Medulla oblongata (tissue), 1 donor: ENCODE data around the gene CCNG2.
"Not testable (repeated sequence)": the region's sequence is repeated elsewhere in the genome, so short reads cannot be mapped to it uniquely, and the experiment has no call there.

ENCODE experiments used
- DNase-seq: peaks from one replicate; pipeline ENCODE4 v3.0.0-alpha.2; 2015; ENCODE audit errors: extremely low spot score

The CCNG2 gene

DNA sequence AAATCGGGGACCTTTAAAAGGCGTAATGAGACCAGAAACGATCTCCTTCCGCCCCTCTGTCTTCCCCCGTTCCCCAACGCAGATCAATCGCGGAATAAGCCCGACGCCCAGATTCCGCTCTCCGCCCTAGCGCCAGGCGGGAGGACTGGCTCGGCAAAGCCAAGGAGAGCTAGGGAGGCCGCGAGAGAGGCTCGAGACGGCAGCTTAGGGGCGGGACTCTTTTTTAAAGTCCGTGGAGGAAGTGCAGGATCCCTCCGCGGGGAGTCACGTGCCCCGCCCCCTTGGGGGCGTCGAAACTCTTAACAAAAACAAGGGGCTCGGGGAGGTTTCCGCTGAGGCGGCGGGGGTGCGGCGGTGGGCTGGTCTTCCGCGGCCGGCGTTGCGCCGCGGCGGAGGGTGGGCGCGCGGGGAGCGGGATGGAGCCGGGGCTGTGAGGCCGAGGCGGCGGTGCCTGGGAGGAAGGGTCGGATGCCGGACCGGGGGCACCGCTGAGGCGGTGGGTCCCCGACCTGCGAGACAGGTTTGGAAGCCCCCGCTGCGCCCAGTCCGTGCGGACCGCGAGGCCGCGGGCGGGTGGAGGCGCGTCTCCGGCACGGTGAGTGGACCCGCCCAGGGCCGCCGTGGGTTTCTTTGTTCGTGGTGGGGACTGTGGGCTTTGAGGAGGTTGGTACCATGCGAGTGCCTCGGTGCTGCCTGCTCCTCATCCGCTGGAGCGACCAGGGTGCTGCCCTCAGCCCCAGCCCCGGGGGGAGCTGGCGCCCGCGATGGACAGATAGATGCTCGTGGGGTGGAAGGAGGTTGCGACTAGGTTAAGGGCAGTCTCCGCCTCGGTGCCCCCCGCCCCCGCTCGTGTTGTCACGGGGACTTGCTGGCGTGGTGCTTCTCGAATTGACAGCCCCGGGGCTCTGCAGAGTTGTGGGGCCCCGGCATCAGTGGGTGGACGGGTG, at the start of gene CCNG2:
Gene CCNG2, plus strand, starts transcription at position 296 of the 947 bp plus-strand sequence. CDS start 1,326 bp downstream, outside the sequence.
- no peak for DNase-seq

GRCh38 chr4:77110730-77111129, 46.3 kb upstream of the CCNG2 start:
- no peak for DNase-seq

- DNase-seq: no peak
These were observed 43.9 kb upstream of the CCNG2 start for GRCh38 chr4:77113069-77113468.

- DNase-seq: no peak
These were observed 39.3 kb upstream of the CCNG2 start for GRCh38 chr4:77117721-77118120.

GRCh38 chr4:77120886-77121508, 36.0 kb upstream of the CCNG2 start:
- no peak for DNase-seq

DNA sequence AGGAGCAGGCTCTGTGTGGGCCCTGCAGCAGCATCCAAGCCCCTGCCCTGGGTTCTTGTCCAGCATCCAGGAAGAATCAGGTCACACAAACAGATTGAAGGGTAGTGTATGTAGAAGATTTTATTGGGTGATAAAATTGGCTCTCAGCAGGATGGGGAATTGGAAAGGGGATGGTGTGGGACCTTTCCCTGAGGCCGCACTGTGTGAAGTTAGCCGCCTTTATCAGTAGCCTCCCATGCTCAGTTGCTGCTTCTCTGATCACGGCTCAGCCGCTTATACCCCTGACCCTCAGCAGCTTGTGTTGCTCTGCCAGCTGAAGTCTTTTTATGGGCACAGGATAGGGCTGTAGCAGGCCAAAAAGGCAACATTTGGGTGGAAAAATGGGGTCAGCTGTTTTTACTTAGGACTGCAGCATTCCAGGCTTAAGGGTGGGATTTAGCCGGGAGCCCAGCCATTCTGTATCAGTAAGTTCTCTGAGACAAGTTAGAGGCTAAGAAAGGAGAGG, 35.2 kb upstream of the CCNG2 start:
- no peak for DNase-seq

DNA sequence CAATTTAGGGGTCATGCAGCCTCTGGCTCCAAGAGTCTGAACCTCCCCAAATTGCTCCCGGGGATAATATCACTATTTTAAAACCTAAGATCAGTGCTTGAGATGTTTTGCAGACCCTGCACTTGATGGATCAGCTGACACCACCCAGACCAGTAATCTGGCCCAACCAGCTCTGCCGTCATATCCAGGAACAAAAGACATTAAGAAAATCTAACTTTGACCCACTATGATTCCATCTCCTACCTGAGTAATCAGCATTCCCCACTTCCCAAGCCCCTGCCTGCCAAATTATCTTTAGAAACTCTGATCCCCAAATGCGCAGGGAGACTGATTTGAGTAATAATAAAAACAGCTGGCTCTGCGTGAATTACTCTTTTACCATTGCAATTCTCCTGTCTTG, 34.4 kb upstream of the CCNG2 start:
- no peak for DNase-seq

- DNase-seq: peak; percentile 50
These were observed 33.6 kb upstream of the CCNG2 start for GRCh38 chr4:77123411-77123810.

DNA sequence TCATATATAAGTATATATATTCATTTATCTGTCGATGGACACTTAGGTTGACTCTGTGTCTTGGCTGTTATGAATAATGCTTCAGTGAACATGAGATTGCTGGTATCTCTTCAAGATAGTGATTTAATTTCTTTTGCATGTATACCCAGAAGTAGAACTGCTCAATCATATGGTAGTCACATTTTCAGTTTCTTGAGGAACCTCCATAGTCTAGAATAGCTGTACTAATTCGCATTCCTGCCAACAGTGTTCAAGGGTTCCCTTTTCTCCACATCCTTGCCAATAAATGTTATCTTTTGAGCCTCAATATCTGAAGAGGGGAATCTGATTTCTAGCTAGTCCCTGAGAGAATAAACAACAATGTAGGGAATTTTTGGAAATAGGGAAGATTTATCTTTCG, 32.4 kb upstream of the CCNG2 start:
- DNase-seq: peak; percentile 56

- no peak for DNase-seq
These were observed 31.0 kb upstream of the CCNG2 start for GRCh38 chr4:77125961-77126360.

DNA sequence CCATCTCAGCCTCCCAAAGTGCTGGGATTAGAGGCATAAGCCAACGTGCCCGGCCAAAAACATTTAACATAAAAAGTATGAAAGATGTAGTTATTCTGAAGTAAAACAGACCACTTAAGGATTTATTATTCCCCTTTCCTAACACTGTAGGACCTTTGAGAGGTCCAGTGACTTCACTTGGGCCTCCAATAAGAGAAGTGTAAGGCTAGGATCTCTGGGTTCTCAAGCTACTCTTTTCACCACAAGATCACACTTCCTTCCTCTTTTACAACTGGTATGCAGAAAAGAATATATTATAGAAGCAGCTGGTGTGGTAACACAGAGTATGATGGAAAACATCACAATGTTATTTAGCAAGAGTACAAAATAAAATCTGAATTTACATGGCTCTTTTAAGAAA, 30.2 kb upstream of the CCNG2 start:
- DNase-seq: peak; percentile 75

DNA sequence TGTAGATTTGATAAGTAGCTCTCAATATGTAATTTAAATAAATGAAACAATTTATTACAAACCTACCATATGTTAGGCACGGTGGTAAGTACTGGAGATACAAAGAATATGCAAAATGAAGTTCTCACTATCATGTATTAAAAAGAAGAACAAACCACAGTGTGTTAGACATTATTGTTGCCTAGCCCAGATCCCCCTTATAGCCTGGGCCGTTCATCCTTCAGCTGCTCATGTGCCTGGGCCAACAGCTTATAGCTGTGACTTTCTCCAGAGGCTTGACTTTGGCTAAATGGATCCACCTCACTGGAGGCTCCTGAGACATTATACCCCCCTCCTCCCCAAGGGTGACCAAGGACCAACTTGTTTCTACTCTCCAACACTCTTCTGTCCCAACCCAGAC, 29.8 kb upstream of the CCNG2 start:
- no peak for DNase-seq

- no peak for DNase-seq
These were observed 29.0 kb upstream of the CCNG2 start for GRCh38 chr4:77127837-77128621.

GRCh38 chr4:77132652-77133312, 24.2 kb upstream of the CCNG2 start:
- DNase-seq: no peak

GRCh38 chr4:77137448-77137847, 19.6 kb upstream of the CCNG2 start:
- not testable (repeated sequence) for DNase-seq

DNA sequence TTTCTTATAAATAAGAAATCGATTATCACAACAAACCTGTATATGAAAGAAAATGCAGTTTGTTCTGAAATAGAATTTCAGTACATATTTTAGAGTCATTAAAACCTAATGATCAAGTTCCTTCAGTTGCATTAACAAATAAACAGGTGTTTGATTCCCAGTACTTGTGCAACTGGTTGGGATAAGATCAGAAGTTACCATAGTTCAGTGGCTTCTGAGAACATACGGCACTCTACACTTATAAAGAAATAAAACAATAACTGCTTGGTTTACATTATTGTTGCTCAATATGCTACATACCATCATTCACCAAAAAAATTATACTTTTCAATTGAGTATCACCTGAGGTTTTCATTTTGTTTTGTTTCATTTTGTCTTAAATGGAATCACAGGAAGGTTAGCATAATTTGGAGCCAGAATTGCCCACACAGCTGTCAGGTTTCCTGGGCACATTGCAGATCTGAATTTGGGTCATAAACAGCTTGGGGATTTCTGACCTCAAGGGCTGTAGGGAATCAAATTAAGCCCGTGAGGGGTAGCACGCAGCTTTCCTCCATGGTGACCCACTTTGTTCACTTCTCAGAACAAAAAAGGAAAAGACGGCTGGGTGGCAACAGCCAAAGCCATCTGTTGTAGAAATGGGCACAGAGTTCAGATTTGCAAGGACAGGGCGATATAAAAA, 14.9 kb upstream of the CCNG2 start:
- DNase-seq: no peak

- no peak for DNase-seq
These were observed 14.4 kb upstream of the CCNG2 start for GRCh38 chr4:77142646-77143028.

- DNase-seq: no peak
These were observed 13.9 kb upstream of the CCNG2 start for GRCh38 chr4:77143091-77143490.

GRCh38 chr4:77145842-77146185, 11.2 kb upstream of the CCNG2 start:
- no peak for DNase-seq

DNA sequence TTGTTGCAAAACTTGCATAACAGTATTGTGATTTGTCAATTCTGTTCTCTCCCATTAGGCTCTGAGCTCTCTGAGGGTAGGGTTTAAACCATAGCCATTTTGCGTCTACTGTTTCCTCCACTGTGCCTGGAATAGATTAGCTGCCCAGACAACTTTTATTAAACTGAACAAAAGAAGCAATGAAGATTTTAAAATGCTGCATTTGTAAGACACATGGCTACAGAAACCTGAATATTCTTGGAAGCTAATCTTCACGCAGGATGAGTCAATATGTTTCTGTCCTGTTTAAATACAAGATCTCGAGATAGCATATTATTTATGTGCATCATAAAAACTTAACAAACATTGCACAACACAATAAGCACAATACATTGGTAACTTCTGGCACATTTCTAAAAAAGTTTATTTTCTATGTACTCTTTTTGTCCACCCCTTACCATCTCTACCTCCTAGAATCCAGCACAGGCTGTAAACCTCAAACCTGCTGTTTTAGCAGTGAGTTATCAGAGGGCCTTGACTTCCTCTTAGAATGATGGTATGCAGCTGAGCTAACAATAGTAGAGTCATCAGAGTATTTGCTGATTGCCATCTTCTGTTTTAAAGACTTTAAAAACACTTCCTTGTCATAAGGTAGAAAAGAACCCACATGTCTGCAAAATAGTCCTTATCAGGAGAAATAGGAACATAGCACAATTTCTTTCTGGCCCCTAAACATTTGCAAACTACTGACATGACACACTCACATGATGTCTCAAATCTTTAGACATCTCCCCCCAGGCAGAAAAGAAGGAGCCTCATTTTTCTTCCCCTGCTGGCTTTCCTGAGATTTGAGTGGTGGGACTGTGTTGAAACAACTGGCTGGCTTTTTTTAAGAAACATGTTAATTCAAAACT, 10.6 kb upstream of the CCNG2 start:
- DNase-seq: no peak
